DND-41 (cell line): ENCODE data around the gene PPP1R10.

Experiments
- ATAC-seq: fragments of 200-7000 bp; cut with Tn5 transposase; 3 replicates; pipeline ENCODE4 v1.9.1; 2021; ENCODE audit warnings: low read depth; ENCODE audit not compliant: insufficient read depth
- DNase-seq: peaks from one replicate; pipeline ENCODE4 v3.0.0-alpha.2; 2020
- H2AFZ ChIP-seq: 2 replicates; pipeline ENCODE4 v1.6.0; 2012; ENCODE audit warnings: low read depth, low read length
- H3K27ac ChIP-seq: 2 replicates; pipeline ENCODE4 v1.5.1; 2012; ENCODE audit warnings: low read length, inconsistent platforms
- H3K27me3 ChIP-seq: fragments of 200-600 bp; sonication (generic); 2 replicates; pipeline ENCODE4 v1.6.0; 2012; ENCODE audit warnings: low read length, mild to moderate bottlenecking, inconsistent platforms; ENCODE audit not compliant: insufficient read depth, poor library complexity
- H3K36me3 ChIP-seq: 2 replicates; pipeline ENCODE4 v1.5.1; 2012; ENCODE audit warnings: low read length, inconsistent platforms; ENCODE audit not compliant: insufficient read depth
- H3K4me1 ChIP-seq: 2 replicates; pipeline ENCODE4 v1.5.1; 2012; ENCODE audit warnings: mild to moderate bottlenecking, low read length; ENCODE audit not compliant: insufficient read depth
- H3K4me2 ChIP-seq: 2 replicates; pipeline ENCODE4 v1.6.0; 2012; ENCODE audit warnings: mild to moderate bottlenecking, moderate library complexity, low read length, inconsistent platforms; ENCODE audit not compliant: insufficient read depth
- H3K4me3 ChIP-seq, 2 experiments: fragments of 200-600 bp in 1 of 2; shearing (Covaris generic) in 1 of 2; 2 replicates each; pipeline ENCODE4 v1.5.1; 2012 to 2016; ENCODE audit warnings: inconsistent platforms in 2 of 2, low read length in 2 of 2, mild to moderate bottlenecking in 2 of 2, low read depth in 1 of 2, moderate library complexity in 1 of 2
- H3K79me2 ChIP-seq: 2 replicates; pipeline ENCODE4 v1.6.0; 2012; ENCODE audit warnings: low read length, inconsistent platforms; ENCODE audit not compliant: insufficient read depth
- H3K9ac ChIP-seq: 2 replicates; pipeline ENCODE4 v1.6.0; 2012; ENCODE audit warnings: low read depth, mild to moderate bottlenecking, inconsistent platforms, low read length, moderate library complexity
- H3K9me3 ChIP-seq: 2 replicates; pipeline ENCODE4 v1.5.1; 2012; ENCODE audit warnings: low read length, moderate library complexity, mild to moderate bottlenecking, inconsistent platforms; ENCODE audit not compliant: insufficient read depth, severe bottlenecking
- H4K20me1 ChIP-seq: 2 replicates; pipeline ENCODE4 v1.6.0; 2012; ENCODE audit warnings: low read length; ENCODE audit not compliant: insufficient read depth
- EZH2 ChIP-seq: IDR thresholded peaks from 3 replicates; pipeline ENCODE4 v1.6.1; 2012; ENCODE audit warnings: borderline replicate concordance, low read depth, mild to moderate bottlenecking, moderate library complexity, low read length, inconsistent platforms; ENCODE audit not compliant: severe bottlenecking
- TF ChIP-seq, protein P1 (sequence below): IDR thresholded peaks from 2 replicates; pipeline ENCODE4 v1.5.1; 2012; ENCODE audit warnings: borderline replicate concordance, low read length, moderate library complexity, mild to moderate bottlenecking; ENCODE audit not compliant: poor library complexity, severe bottlenecking; ENCODE audit errors: extremely low read depth

PPP1R10 gene

DNA sequence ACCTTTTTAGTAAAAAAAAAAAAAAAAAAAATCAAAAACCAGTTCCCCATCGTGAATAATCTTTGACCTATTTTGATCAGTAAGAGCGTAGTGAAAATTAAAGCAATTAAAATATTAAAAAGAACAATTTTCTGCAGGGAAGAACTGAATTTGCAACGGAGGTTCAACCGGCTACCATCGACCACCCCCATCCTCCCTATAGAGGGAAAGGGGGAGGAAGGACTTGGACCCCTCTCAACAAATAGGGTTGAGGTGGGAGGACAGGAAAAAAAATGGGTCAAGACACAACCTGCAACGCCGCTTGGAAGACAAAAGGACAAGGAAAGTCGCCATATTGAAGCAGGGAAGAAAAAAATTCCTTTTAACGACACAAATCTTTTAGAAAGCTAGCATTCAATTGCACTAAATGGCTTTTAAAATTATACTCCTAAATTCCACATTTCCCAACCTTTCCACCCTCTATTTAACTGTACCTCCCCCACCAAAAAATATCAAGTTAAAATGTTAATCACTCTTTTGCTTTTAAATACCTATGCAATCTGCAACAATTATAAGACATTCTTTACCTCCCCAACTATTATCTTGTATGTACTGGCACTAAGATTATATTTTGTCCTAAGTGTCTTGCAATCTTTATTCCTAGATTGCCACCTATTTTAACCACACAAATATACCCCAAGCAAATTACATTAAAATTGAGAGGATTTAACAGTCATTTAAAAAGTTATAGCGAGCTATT is 1.7 kb downstream of the PPP1R10 start:
- Histone ChIP-seq H3K27me3 (no peaks in the 10 kb centered on the region), H3K36me3 (peaks cover 51% of the 10 kb centered on the region), H3K4me2 (peak overlapping the region; percentile 72), H3K4me3 (peak overlapping the region; percentile 72), H3K27ac (peak overlapping the region; percentile 95), H2AFZ (no peak overlapping the region), H3K9ac (peak overlapping the region; percentile 96), H4K20me1 (peaks cover 20% of the 10 kb centered on the region), H3K4me1 (peaks cover 39% of the 10 kb centered on the region), H3K79me2 (peaks cover 88% of the 10 kb centered on the region), H3K9me3 (no peaks in the 10 kb centered on the region)
- ATAC-seq (no peak), DNase-seq (peak; percentile 76)
- no peak for TF ChIP-seq EZH2
- TF ChIP-seq, protein P1, sequence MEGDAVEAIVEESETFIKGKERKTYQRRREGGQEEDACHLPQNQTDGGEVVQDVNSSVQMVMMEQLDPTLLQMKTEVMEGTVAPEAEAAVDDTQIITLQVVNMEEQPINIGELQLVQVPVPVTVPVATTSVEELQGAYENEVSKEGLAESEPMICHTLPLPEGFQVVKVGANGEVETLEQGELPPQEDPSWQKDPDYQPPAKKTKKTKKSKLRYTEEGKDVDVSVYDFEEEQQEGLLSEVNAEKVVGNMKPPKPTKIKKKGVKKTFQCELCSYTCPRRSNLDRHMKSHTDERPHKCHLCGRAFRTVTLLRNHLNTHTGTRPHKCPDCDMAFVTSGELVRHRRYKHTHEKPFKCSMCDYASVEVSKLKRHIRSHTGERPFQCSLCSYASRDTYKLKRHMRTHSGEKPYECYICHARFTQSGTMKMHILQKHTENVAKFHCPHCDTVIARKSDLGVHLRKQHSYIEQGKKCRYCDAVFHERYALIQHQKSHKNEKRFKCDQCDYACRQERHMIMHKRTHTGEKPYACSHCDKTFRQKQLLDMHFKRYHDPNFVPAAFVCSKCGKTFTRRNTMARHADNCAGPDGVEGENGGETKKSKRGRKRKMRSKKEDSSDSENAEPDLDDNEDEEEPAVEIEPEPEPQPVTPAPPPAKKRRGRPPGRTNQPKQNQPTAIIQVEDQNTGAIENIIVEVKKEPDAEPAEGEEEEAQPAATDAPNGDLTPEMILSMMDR = no peak

DNA sequence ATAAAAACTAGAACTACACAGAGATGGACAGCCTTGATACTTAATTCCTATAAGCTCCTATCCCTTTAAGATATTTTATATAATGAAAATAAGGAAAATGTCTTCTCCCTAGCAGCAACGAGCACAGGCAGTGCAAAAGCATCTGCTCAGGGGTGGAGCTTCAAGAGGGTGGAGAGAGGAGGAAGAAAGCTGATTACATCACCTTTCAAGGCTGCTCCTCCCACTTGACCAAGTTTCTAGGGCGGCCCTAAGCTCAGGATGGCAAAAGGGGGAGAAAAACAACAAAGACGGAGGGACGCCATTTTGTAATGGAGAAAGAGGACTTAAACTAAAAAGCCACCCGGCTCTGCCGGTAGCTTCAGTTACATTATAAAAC is 2.2 kb downstream of the PPP1R10 start:
- peaks cover 92% of the 10 kb centered on the region for H3K79me2 ChIP-seq
- peak overlapping the region; percentile 96 for H3K9ac ChIP-seq
- no peaks in the 10 kb centered on the region for H3K9me3 ChIP-seq
- no peaks in the 10 kb centered on the region for H3K27me3 ChIP-seq
- H3K4me3 ChIP-seq = peak overlapping the region; percentile 72; a peak in 3 of 4 replicates
- H3K36me3 ChIP-seq = peaks cover 56% of the 10 kb centered on the region
- peaks cover 24% of the 10 kb centered on the region for H4K20me1 ChIP-seq
- H3K27ac ChIP-seq = peak overlapping the region; percentile 95
- H2AFZ ChIP-seq = no peak overlapping the region
- peak; percentile 70 for ATAC-seq
- H3K4me2 ChIP-seq = peak overlapping the region; percentile 72
- H3K4me1 ChIP-seq = peaks cover 39% of the 10 kb centered on the region
- TF ChIP-seq, protein P1 = no peak
- TF ChIP-seq EZH2 = no peak
- DNase-seq = peak; percentile 94

DNA sequence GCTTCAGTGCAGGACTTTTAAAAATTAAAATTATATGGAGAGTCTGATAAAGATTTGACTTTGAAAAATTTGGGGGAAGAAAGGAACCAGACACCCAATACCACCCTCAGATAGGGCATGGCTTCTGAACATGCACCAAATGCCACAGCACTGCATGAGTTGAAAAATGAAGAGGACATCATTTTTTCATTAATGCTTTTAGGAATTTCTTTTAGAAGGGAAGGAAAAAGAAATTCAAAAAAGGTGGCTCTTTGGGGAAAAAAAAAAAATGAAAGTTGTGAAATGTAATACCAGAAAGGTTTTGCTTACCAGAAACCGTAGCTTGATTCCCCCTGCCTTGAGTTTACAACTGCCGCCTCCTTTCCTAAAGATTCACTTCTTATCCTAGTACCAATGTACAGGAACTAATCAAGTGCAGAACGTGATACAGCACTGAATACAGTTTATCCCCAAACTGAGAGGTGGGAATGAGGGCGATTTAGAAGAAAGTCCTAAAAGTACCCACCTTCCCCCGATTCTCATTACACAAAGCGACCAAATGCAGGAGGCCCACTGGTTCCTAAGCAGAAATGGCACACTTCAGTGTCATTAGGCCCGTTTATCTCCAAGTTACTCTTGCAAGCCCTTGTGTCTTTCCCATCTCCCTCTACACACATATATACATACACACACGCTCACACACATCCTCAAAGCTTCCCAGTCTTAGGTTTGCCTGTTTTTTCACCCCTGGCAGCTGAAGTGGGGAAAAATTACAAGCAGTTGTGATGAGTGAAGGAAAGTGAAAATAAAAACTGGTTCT is 2.8 kb downstream of the PPP1R10 start:
- no peak for DNase-seq
- no peak for TF ChIP-seq EZH2
- TF ChIP-seq, protein P1 = no peak
- H3K4me2 ChIP-seq = peak overlapping the region; percentile 72
- peaks cover 56% of the 10 kb centered on the region for H3K36me3 ChIP-seq
- ATAC-seq = no peak
- peaks cover 86% of the 10 kb centered on the region for H3K79me2 ChIP-seq
- H3K4me3 ChIP-seq = peak overlapping the region; percentile 9 to 72; a peak in 3 of 4 replicates
- H3K27ac ChIP-seq = peak overlapping the region; percentile 95
- no peak overlapping the region for H2AFZ ChIP-seq
- peaks cover 24% of the 10 kb centered on the region for H4K20me1 ChIP-seq
- no peaks in the 10 kb centered on the region for H3K27me3 ChIP-seq
- peak overlapping the region; percentile 96 for H3K9ac ChIP-seq
- H3K4me1 ChIP-seq = peaks cover 33% of the 10 kb centered on the region
- no peaks in the 10 kb centered on the region for H3K9me3 ChIP-seq
